CD4-positive, alpha-beta T cell treated with Interleukin-4 for 4 hours (primary cell): ENCODE results near the gene TIGD7.

Experiments
- DNase-seq: peaks from one replicate; pipeline ENCODE4 v3.0.0-alpha.2; 2020

The TIGD7 gene

GRCh38 chr16:3305109-3306068 is at the start of gene TIGD7, which contains the start of gene ZNF75A:
Gene TIGD7, minus strand, starts transcription at chr16:3305430. Its CDS starts 4,816 bp downstream, at chr16:3300614.
Gene ZNF75A, plus strand, starts transcription at chr16:3305497. Its CDS starts 2,932 bp downstream, at chr16:3308429.
- peak; percentile 89 for DNase-seq

- no peak for DNase-seq
Observed at GRCh38 chr16:3349175-3349574, 43.9 kb upstream of the TIGD7 start.

GRCh38 chr16:3348547-3349167 is 43.4 kb upstream of the TIGD7 start:
- no peak for DNase-seq

GRCh38 chr16:3347586-3347985 is 42.4 kb upstream of the TIGD7 start:
- DNase-seq, result no peak

- no peak for DNase-seq
Observed at GRCh38 chr16:3346041-3346440, 40.8 kb upstream of the TIGD7 start.

GRCh38 chr16:3328643-3329042 is 23.4 kb upstream of the TIGD7 start:
- DNase-seq, result no peak

GRCh38 chr16:3328104-3328503 is 22.9 kb upstream of the TIGD7 start:
- no peak for DNase-seq

- DNase-seq, result no peak
Observed at GRCh38 chr16:3327514-3327913, 22.3 kb upstream of the TIGD7 start.

GRCh38 chr16:3321816-3322215 is 16.6 kb upstream of the TIGD7 start:
- no peak for DNase-seq

GRCh38 chr16:3317315-3317999 is 12.2 kb upstream of the TIGD7 start:
- DNase-seq, result no peak

GRCh38 chr16:3311496-3311895 is 6.3 kb upstream of the TIGD7 start:
- DNase-seq, result no peak

- DNase-seq, result no peak
Observed at GRCh38 chr16:3306078-3306477, 848 bp upstream of the TIGD7 start.

GRCh38 chr16:3304370-3304769 is 860 bp downstream of the TIGD7 start:
- DNase-seq, result no peak

GRCh38 chr16:3295783-3296182 is 9.4 kb downstream of the TIGD7 start:
- DNase-seq, result no peak

- DNase-seq, result no peak
Observed at GRCh38 chr16:3295209-3295608, 10.0 kb downstream of the TIGD7 start.

GRCh38 chr16:3292604-3293003 is 12.6 kb downstream of the TIGD7 start:
- no peak for DNase-seq

- no peak for DNase-seq
Observed at GRCh38 chr16:3289998-3290673, 15.1 kb downstream of the TIGD7 start.

GRCh38 chr16:3285131-3285530 is 20.1 kb downstream of the TIGD7 start:
- no peak for DNase-seq

GRCh38 chr16:3283543-3284447 is 21.4 kb downstream of the TIGD7 start:
- DNase-seq, result no peak

GRCh38 chr16:3282730-3283542 is 22.3 kb downstream of the TIGD7 start, which contains the start of gene ZNF263:
Gene ZNF263, plus strand, starts transcription at chr16:3283491. Its CDS starts 328 bp downstream, at chr16:3283819.
- peak; percentile 96 for DNase-seq
